ENCODE measurements around the gene EPS8.

The EPS8 gene

GRCh38 chr12:15575671-15576541 lies 213.3 kb downstream of the EPS8 start:
- TF ChIP-seq, protein P1, sequence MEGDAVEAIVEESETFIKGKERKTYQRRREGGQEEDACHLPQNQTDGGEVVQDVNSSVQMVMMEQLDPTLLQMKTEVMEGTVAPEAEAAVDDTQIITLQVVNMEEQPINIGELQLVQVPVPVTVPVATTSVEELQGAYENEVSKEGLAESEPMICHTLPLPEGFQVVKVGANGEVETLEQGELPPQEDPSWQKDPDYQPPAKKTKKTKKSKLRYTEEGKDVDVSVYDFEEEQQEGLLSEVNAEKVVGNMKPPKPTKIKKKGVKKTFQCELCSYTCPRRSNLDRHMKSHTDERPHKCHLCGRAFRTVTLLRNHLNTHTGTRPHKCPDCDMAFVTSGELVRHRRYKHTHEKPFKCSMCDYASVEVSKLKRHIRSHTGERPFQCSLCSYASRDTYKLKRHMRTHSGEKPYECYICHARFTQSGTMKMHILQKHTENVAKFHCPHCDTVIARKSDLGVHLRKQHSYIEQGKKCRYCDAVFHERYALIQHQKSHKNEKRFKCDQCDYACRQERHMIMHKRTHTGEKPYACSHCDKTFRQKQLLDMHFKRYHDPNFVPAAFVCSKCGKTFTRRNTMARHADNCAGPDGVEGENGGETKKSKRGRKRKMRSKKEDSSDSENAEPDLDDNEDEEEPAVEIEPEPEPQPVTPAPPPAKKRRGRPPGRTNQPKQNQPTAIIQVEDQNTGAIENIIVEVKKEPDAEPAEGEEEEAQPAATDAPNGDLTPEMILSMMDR (IDR thresholded peaks at IDR 0.05; ENCODE audit: low read depth, low read length): no peak
- DNase-seq (ENCODE audit: extremely low read depth, low read depth): no peak

DNA sequence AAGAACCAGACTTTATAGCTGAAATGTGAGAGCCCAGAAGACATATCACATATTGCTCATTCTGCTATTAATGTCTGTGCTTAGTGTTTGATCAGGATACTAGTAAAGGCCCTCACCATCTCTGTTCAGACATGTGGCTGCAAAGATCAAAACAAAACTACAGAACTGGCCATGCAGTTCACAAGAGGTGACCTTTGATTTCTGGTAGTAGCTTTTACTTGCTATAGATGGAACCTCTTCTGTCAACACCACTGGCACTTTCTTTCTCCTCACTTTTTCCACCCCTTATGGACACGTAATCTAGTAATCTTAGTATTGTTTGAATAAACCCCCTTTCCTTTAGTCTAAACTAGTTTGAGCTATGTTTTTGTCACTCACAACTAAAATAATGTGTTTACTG lies 214.8 kb downstream of the EPS8 start:
- TF ChIP-seq, protein P1 (IDR thresholded peaks at IDR 0.05; ENCODE audit: low read depth, low read length): no peak

More for the DNA sequence above, 214.8 kb downstream of the EPS8 start:
- no peak for DNase-seq (ENCODE audit: extremely low read depth, low read depth)
